GM18517 (cell line): ENCODE results near the gene SLCO4A1.

Source experiments
- ATAC-seq: cut with Tn5 transposase; IDR thresholded peaks from one replicate; pipeline ENCODE4 v1.9.1; 2021; ENCODE audit warnings: mild to moderate bottlenecking, moderate library complexity; ENCODE audit not compliant: unreplicated experiment

The SLCO4A1 gene

DNA sequence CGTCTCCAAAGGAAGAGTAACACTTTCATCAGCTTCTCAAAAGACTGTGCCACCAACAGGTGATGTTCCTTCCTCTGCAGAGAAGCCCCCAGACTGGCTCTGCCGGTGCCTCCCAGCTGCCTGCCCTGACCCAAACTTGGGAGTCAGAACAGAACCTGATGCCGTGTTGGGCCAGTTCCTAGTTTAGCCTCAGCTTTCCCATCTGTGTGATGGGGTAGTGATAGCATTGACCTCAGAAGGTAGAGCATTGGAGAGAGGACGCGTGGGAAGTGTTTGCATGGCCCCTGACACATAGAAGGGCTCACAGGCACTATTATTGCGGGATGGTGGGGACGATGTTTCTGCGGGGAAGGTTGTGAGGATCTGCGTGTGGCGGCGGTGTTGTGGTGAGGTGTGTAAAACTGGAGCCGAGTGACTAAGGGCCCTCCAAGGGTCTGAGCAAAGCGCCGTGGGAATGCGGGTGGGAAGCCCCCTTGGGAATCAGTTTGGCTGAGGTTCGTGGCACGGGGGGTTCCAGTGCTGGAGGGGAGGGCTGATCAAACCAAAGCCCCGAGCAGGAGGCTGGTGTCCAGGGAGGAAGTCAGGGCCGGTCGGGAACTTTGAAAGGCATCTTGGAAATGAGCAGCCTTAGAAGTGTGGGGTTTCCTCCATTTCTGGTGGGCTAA is 68.0 kb downstream of the SLCO4A1 start:
- no peak for ATAC-seq

GRCh38 chr20:62710886-62711702 is 68.8 kb downstream of the SLCO4A1 start:
- ATAC-seq: no peak

DNA sequence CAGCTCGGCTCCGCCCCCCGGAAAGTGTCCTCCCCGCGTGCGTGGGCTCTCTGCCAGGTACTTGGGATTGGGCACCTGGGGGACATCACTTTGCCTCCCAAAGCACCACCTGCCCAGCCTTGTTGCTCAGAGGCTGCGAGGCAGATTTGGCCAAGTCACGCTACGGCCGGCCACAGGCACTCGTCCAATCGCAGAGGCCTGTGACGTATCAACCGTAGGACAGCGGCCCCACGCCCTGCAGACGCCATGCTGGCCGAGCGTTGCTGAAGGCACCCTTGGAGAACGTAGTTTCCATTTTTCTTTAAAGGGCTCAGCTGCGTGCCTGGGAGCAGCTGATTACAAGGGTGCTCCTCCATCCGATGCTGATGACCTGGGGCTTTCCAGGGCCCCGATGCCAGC is 69.4 kb downstream of the SLCO4A1 start:
- ATAC-seq: no peak

- ATAC-seq: no peak
Measured at GRCh38 chr20:62712606-62713005, 70.3 kb downstream of the SLCO4A1 start.

- ATAC-seq: no peak
Measured at GRCh38 chr20:62714006-62714405, 71.7 kb downstream of the SLCO4A1 start.

DNA sequence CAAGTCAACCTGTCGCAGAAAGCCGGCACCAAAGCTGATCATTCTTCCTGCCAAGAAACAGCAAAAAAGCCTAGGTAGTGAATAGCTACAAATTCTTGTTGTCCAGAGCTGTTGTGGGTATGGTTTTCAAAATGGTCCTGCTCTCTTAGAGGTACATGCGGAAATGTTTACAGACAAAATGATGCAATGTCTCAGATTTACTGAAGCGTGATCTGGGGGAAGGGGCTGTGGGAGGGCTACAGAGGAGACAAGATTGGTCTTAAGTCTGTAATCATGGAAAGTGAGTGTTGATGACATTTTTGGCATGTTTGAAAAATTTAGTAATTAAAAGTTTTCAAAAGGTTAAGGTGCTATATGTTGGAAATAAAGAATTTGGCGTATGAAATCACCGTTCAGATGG is 72.5 kb downstream of the SLCO4A1 start:
- ATAC-seq: no peak

DNA sequence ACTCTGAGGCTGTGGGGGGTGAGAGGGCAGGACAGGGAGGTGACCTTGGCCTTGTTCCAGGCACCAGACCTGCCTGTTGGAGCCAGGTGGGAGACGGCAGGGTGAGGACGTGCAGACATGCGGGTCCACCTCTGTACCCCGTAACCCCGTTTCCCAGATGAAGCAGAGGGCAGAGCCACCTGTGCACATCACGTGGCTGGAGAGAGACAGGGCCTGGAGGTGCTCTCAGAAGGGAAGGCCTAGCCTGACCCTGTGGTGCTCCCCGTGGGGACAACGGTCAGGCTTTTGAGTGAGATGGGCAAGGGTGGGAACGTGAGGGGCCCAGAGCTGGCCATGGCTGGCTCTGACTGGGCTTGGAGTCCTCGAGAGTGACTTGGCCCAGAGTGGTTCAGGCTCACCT is 72.9 kb downstream of the SLCO4A1 start:
- no peak for ATAC-seq

GRCh38 chr20:62716198-62716940 is 74.1 kb downstream of the SLCO4A1 start:
- ATAC-seq: no peak

- no peak for ATAC-seq
Measured at GRCh38 chr20:62716941-62717310, 74.6 kb downstream of the SLCO4A1 start.

DNA sequence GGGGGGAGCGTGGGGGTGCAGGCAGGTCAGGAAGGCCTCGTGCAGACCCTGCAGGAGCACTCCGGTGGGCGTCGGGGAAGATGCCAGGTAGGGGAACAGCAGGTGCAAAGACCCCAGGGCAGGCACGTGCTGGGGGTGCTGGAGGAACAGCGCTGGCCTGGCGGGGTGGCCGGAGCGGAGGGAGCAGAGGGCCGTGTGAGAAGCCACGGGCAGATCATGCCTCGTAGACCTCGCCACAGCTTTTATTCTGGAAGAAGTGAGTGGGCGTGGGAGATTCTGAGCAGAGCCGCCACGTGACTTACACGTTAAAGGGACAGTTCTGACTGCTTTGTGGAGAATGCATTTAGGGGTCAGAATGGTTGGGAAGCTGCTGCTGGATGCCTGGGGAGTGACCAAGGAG is 75.6 kb downstream of the SLCO4A1 start:
- ATAC-seq: no peak

DNA sequence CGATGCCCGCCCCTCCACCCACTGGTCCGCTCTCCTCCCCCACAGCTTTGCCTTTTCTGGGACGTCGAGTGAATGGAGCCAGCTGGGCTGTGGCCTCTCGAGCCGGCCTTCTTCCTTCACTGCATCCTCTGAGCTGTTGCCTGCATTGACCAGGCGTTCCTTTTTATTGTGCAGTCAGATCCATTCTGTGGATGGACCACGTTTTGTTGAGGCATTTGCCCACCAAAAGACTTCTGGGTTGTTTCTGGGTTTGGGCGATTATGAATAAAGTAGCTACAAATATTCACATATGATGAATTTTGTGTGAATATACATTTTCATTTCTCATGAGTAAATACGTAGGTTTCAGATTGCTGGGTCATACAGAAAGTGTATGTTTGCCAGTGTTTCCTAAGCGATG is 76.2 kb downstream of the SLCO4A1 start:
- ATAC-seq: no peak

GRCh38 chr20:62719250-62719935 is 77.1 kb downstream of the SLCO4A1 start:
- no peak for ATAC-seq
